ENCODE data around the gene ZMYND15.
A peak's percentile ranks its signal among the peaks of the same experiment; 100 is the strongest.
"Not testable (repeated sequence)": the region's sequence is repeated elsewhere in the genome, so short reads cannot be mapped to it uniquely, and the experiment has no call there.

ZMYND15 gene, protein sequence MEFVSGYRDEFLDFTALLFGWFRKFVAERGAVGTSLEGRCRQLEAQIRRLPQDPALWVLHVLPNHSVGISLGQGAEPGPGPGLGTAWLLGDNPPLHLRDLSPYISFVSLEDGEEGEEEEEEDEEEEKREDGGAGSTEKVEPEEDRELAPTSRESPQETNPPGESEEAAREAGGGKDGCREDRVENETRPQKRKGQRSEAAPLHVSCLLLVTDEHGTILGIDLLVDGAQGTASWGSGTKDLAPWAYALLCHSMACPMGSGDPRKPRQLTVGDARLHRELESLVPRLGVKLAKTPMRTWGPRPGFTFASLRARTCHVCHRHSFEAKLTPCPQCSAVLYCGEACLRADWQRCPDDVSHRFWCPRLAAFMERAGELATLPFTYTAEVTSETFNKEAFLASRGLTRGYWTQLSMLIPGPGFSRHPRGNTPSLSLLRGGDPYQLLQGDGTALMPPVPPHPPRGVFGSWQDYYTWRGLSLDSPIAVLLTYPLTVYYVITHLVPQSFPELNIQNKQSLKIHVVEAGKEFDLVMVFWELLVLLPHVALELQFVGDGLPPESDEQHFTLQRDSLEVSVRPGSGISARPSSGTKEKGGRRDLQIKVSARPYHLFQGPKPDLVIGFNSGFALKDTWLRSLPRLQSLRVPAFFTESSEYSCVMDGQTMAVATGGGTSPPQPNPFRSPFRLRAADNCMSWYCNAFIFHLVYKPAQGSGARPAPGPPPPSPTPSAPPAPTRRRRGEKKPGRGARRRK

DNA sequence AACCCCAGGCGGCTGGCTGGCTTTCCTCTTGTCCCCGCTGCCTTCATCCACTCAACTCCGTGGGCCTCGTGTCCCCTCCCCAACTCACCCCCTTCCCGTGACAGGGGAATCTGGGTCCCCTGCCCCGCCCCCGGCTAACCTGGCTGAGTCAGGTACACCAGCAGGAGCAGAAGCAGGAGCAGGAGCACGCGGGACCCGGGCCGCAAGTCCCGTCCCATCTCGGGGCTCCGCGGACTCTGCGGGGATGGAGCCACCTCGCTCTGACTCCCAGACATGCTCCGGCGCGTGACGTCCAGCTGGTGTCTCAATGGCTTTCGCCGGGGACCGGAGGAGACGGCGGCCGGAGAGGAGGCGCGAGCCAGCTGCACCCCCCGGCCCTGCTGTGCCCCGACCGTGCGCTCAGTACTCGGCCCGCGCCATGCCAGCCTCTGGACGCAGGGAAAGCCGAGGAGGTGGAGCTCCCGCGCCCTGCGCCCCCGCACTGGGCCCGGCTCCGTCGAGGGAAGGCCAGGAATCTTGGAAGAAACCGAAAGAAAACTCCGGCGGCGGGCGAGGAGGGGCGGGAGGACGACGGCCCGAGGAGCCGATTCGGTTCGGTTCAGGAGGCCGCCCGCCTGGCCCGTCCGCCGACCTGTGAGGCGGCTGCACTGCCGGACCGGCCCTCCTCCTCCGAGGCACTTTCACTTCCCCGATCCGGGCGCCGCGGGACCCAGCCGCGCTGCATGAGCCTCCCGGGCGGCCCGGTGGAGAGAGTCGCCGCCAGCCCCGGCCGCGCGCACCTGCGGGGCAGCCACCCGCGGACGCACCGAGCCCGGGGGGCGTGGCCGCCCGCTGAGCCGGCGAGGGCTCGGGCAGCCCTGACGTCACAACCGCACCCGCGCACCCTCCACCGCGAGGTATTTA, at the start of gene ZMYND15, which contains the start of gene CXCL16:
ZMYND15 (plus strand) TSS at position 712 of the 903 bp plus-strand sequence. CDS start 716 bp downstream, outside the sequence.
CXCL16 (minus strand) TSS at position 807 of the 903 bp plus-strand sequence; CDS start at position 218, 589 bp downstream.
- DNase-seq (ENCODE audit: low read depth, low spot score), result no peak

DNA sequence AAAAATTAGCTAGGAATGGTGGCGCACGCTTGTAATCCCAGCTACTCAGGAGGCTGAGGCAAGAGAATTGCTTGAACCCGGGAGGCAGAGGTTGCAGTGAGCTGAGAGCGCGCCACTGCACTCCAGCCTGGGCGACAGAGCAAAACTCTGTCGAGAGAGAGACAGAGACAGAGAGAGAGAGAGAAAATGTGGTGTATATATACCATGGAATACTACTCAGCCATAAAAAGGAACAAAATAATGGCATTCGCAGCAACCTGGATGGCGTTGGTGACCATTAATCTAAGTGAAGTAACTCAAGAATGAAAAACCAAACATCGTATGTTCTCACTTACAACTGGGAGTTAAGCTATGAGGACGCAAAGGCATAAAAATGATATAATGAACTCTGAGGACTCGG, 49.8 kb upstream of the ZMYND15 start:
- DNase-seq (ENCODE audit: low read depth, low spot score), result not testable (repeated sequence)

DNA sequence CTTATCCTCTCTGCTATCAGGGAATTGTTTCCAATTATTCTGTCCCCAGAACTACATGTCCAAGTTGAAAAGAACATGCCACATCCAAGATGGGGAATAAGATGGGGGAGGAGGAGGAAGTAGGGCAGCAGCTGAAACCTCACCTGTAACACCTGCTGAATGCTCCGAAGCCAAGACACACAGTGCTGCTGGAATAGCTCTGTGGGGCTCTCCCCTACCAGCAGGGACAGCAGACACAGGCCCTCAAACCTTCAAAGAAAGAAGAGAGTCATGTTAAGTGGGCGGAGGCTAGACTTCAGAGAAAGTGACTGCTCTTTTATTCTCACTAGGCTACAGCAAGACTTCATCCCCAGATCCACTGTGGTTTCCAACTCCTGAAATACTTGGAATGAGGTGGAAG, 48.9 kb upstream of the ZMYND15 start:
- no peak for DNase-seq (ENCODE audit: low read depth, low spot score)

GRCh38 chr17:4691686-4692085, 47.9 kb upstream of the ZMYND15 start:
- DNase-seq (ENCODE audit: low read depth, low spot score), result no peak

DNA sequence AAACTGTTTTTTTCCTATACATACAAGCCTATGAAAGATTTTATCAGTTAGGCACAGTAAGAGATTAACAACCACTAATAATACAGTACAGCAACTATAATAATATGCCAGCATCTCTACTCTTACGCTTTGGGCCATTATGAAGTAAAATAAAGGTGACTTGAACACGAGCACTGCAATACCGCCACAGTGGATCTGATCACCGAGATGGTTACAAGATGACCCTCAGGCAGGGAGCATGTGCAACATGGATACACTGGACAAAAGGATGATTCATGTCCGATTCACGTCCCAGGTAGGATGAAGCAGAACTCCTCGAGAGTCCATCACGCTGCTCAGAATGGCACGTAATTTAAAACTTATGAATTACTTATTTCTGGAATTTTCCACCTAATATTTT, 46.2 kb upstream of the ZMYND15 start:
- no peak for DNase-seq (ENCODE audit: low read depth, low spot score)

GRCh38 chr17:4696437-4696805, 43.2 kb upstream of the ZMYND15 start:
- no peak for DNase-seq (ENCODE audit: low read depth, low spot score)

DNA sequence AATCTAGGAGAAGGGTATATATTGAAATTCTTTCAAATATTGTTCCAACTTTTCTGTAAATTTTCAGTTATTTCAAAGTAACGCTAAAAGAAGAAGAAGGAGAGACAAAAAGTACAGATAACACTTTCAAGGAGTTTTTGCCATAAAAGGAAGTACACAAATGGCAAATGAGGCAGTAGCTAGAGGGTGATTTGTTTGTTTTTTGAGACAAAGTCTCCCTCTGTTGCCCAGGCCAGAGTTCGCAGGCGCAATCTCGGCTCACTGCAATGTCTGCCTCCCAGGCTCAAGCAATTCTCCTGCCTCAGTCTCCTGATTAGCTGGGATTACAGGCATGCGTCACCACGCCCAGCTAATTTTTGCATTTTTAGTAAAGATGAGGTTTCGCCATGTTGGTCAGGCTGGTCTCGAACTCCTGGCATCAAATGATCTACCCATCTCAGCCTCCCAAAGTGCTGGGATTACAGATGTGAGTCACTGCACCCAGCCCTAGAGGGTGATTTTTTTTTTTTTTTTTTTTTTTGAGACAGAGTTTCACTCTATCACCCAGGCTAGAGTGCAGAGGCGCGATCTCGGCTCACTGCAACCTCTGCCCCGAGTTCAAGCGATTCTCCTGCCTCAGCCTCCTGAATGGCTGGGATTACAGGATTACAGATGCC, 40.1 kb upstream of the ZMYND15 start:
- not testable (repeated sequence) for DNase-seq (ENCODE audit: low read depth, low spot score)

- no peak for DNase-seq (ENCODE audit: low read depth, low spot score)
These were observed 38.5 kb upstream of the ZMYND15 start for GRCh38 chr17:4701116-4701515.

DNA sequence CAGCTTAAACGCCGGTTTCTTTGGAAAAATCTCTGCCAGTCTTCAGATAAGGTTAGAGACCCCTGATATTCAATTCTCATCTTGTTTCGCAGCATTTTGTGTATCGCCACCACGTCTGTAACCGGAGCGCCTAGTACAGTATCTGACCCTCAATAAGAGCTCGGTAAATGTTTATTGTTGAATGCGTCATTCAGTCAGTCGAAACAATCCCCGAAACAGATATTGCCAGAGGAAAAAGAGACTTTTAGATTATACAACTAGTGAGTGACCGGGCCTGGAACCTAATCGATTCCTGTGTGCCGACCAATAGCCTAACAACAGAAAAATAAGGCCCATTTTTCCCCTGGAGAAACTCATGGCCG, 36.3 kb upstream of the ZMYND15 start:
- DNase-seq (ENCODE audit: low read depth, low spot score), result no peak

DNA sequence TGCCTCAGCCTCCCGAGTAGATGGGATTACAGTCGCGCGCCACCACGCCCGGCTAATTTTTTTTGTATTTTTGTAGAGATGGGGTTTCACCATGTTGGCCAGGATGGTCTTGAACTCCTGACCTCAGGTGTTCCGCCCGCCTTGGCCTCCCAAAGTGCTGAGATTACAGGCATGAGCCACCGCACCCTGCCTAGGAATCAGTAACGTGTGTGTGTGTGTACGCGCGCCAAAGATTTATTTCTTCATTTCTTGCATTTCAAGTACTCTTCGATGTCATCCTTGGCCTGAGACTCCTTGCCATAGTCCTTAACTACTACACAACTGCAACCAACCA, 35.1 kb upstream of the ZMYND15 start:
- not testable (repeated sequence) for DNase-seq (ENCODE audit: low read depth, low spot score)

- DNase-seq (ENCODE audit: low read depth, low spot score), result no peak
These were observed 34.6 kb upstream of the ZMYND15 start for GRCh38 chr17:4704991-4705390.

- DNase-seq (ENCODE audit: low read depth, low spot score), result no peak
These were observed 33.5 kb upstream of the ZMYND15 start for GRCh38 chr17:4706121-4706520.

DNA sequence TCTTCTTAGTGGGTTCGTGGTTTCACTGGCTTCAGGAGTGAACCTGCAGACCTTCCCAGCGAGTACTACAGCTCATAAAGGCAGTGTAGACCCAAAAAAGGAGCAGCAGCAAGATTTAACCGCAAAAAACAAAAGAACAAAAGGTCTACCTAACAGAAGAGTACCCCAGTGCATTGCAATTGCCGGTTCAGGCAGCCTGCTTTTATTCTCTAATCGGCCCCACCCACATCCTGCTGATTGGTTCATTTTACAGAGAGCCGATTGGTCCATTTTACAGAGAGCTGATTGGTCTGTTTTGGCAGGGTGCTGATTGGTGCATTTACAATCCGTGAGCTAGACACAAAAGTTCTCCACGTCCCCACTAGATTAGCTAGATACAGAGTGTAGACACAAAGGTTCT, 31.2 kb upstream of the ZMYND15 start:
- peak; percentile 24 for DNase-seq (ENCODE audit: low read depth, low spot score)

DNA sequence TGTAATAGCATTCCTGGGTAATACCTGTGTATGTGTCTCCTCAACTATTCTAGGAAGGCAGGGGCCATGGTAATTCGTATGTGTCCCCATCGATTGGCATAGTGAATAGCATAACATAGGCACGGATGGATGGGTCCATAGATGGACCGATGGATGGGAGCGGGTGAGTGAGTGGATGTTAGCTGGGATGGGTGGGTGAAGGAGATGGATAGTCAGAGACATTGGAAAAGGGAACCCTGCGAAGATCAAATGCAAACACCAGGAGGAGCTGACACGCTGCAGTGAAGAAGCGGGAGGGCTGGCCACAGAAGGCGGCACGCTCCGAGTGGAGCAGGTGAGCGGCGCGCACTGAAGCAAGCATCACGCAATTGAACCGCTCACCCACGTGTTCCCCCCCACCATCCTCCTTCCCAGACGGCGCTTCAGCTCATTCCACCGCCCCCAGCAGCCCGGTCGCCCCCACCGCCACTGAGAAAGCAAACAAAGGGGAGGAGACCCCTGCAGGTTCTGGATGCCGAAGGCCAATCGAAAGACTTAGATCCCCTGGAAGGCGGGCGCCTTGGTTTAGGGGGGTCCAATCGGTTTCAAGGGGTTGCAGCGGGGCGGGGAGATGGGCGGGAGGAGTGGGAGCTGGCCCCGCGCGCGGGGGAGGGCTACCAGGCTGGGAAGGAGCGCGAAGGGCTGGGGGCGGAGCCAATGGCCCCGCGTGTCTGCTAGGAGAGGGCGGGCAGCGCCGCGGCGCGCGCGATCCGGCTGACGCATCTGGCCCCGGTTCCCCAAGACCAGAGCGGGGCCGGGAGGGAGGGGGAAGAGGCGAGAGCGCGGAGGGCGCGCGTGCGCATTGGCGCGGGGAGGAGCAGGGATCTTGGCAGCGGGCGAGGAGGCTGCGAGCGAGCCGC, 29.6 kb upstream of the ZMYND15 start, which contains the start of gene ARRB2:
ARRB2 (plus strand) TSS at position 839 of the 899 bp plus-strand sequence. CDS start 90 bp downstream, outside the sequence.
- peak; percentile 98 for DNase-seq (ENCODE audit: low read depth, low spot score)

- DNase-seq (ENCODE audit: low read depth, low spot score), result no peak
These were observed 28.7 kb upstream of the ZMYND15 start for GRCh38 chr17:4710693-4711634.

DNA sequence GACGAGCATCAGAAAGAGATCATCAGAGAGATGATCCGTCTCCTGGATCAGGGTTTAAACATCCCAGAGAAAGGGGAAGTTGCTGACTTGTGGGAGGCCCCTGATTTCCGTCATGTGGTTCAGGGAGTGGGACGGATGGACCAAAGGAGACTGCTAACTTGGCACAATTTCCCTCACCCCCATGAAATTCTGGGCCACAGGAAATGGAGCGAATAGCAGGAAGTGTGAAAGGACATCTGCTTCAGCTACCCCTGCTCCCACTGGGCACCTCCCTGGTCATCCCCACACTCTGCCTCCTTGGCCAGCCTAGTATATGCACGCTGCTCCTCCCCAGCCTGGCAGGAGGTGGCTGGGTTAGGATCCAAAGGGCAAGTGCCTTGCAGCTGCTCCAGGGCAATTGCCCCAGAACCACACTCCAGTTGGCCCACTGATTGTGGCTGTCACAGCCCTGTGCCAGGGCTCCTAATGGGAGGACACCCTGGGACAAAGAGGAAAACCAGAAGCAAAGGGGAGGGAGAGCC, 27.9 kb upstream of the ZMYND15 start:
- DNase-seq (ENCODE audit: low read depth, low spot score), result no peak

DNA sequence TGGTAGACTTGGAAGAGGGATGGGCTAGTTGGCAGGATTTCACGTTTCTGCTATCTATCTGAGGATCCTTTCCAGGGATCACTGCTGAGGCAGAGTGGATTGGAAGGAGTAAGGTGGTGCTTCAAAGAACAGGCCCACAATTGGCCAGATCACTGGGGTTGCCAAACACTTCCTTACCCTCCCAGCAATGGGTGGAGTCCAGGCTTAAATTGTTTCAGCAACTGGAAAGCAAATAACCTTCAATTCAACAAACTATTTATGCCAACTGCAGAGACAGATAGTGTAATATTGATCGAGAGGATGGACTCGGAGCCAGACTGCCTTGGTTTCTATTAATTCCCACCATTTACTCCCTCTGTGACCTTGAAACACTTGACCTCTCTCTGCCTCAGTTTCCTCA, 27.1 kb upstream of the ZMYND15 start:
- DNase-seq (ENCODE audit: low read depth, low spot score), result no peak

- DNase-seq (ENCODE audit: low read depth, low spot score), result not testable (repeated sequence)
These were observed 25.1 kb upstream of the ZMYND15 start for GRCh38 chr17:4714340-4715062.
